Endodermal cell (in vitro differentiated cells): ENCODE data around the gene AHNAK2. TPM values are rescaled to one million over a fixed set of nuclear protein-coding genes. Genes with fewer than 3 reads are reported as not detected.

ENCODE experiments used
- DNase-seq: peaks from one replicate; pipeline ENCODE4 v3.0.0-alpha.2; 2017
- H3K27ac ChIP-seq: 2 replicates; pipeline ENCODE4 v1.5.1; 2013; ENCODE audit warnings: mild to moderate bottlenecking, low read depth, low read length, moderate library complexity
- H3K27me3 ChIP-seq: 2 replicates; pipeline ENCODE4 v1.6.1; 2013; ENCODE audit warnings: mild to moderate bottlenecking, low read length, moderate library complexity; ENCODE audit not compliant: insufficient read depth, control insufficient read depth, poor library complexity, severe bottlenecking
- H3K36me3 ChIP-seq: 2 replicates; pipeline ENCODE4 v1.7.0; 2013; ENCODE audit warnings: mild to moderate bottlenecking, low read length, moderate library complexity; ENCODE audit not compliant: control insufficient read depth, insufficient read depth
- H3K4me1 ChIP-seq: one replicate; pipeline ENCODE4 v1.7.0; 2013; ENCODE audit warnings: low read length; ENCODE audit not compliant: control insufficient read depth, insufficient read depth
- H3K4me3 ChIP-seq: 2 replicates; pipeline ENCODE4 v1.5.1; 2013; ENCODE audit warnings: mild to moderate bottlenecking, low read length, moderate library complexity
- H3K9ac ChIP-seq: 2 replicates; pipeline ENCODE4 v1.6.1; 2013; ENCODE audit warnings: mild to moderate bottlenecking, low read length, moderate library complexity; ENCODE audit not compliant: poor library complexity, severe bottlenecking; ENCODE audit errors: extremely low read depth
- H3K9me3 ChIP-seq: 2 replicates; pipeline ENCODE4 v1.6.1; 2013; ENCODE audit warnings: mild to moderate bottlenecking, low read length, moderate library complexity; ENCODE audit not compliant: control insufficient read depth
- H3K27ac Mint-ChIP-seq: 2 replicates; pipeline ENCODE4 v1.8.0; 2020; ENCODE audit warnings: mixed read lengths
- H3K27me3 Mint-ChIP-seq: 2 replicates; pipeline ENCODE4 v1.8.0; 2021; ENCODE audit warnings: mild to moderate bottlenecking, mixed read lengths; ENCODE audit not compliant: insufficient read depth
- H3K36me3 Mint-ChIP-seq: 2 replicates; pipeline ENCODE4 v1.8.0; 2020; ENCODE audit warnings: low read depth, mixed read lengths
- H3K4me1 Mint-ChIP-seq: 2 replicates; pipeline ENCODE4 v1.8.0; 2020; ENCODE audit warnings: mixed read lengths
- H3K4me3 Mint-ChIP-seq: 2 replicates; pipeline ENCODE4 v1.8.0; 2020; ENCODE audit warnings: mild to moderate bottlenecking, moderate library complexity, mixed read lengths
- H3K9me3 Mint-ChIP-seq: 2 replicates; pipeline ENCODE4 v1.8.0; 2020; ENCODE audit warnings: mild to moderate bottlenecking, mixed read lengths
- CTCF ChIP-seq: fragments of 200-600 bp; sonication (generic); conservative IDR thresholded peaks from 2 replicates; pipeline ENCODE4 v1.5.0; 2021; ENCODE audit warnings: antibody characterized with exemption, mild to moderate bottlenecking
- WGBS, 2 experiments: methylation state at CpG; one replicate each; pipeline versions ENCODE4 v1.1.5 to v1.1.7; 2013; ENCODE audit warnings: missing lambda C conversion rate in 2 of 2, mixed read lengths in 1 of 2; ENCODE audit not compliant: insufficient coverage in 1 of 2, insufficient read length in 1 of 2; 5-methylcytosine and 5-hydroxymethylcytosine counted together
- total RNA-seq, 2 donors: library from RNA; stranded (reverse); fragmentation: NEBNext Ultra II Directional in 1 of 2; extraction: Animal tissue kit (Norgen Biotek cat#: 25700) in 1 of 2; gene quantifications; 2 replicates in 1 of 2; 3 replicates in 1 of 2; pipeline ENCODE4 v1.2.1, GENCODE V29; 2021

The AHNAK2 gene
- total RNA-seq, 2 donors from 2014 or later = 0.93 to 2.2 TPM

- Histone ChIP-seq H3K4me1 (no peaks in the 10 kb centered on the region), H3K27ac (no peak overlapping the region), H3K36me3 (no peaks in the 10 kb centered on the region), H3K4me3 (no peak overlapping the region), H3K9ac (no peak overlapping the region), H3K9me3 (no peaks in the 10 kb centered on the region), H3K27me3 (peaks cover 71% of the 10 kb centered on the region)
- no peaks in the 10 kb centered on the region for H3K36me3 Mint-ChIP-seq
- no peak overlapping the region for H3K4me3 Mint-ChIP-seq
- DNase-seq = peak; percentile 9
- H3K9me3 Mint-ChIP-seq = no peaks in the 10 kb centered on the region
- 92% methylated on average over 2 of the region's 2 CpGs; no CpG with 5 or more reads in 1 of the 2 experiments for WGBS, 2 experiments
- peaks cover 82% of the 10 kb centered on the region for H3K27me3 Mint-ChIP-seq
- H3K27ac Mint-ChIP-seq = no peak overlapping the region
- no peak for TF ChIP-seq CTCF
- H3K4me1 Mint-ChIP-seq = no peaks in the 10 kb centered on the region
Observed at GRCh38 chr14:104935955-104936354, 42.2 kb downstream of the AHNAK2 start.

GRCh38 chr14:104935026-104935650 is 43.0 kb downstream of the AHNAK2 start:
- DNase-seq = no peak
- no peaks in the 10 kb centered on the region for H3K36me3 ChIP-seq
- Mint-ChIP-seq H3K9me3 (no peaks in the 10 kb centered on the region), H3K36me3 (no peaks in the 10 kb centered on the region), H3K27ac (no peak overlapping the region), H3K27me3 (peaks cover 84% of the 10 kb centered on the region), H3K4me3 (peak overlapping the region; percentile 48), H3K4me1 (no peaks in the 10 kb centered on the region)
- WGBS, 2 experiments = 81 to 90% methylated on average over 3 of the region's 3 CpGs
- peaks cover 70% of the 10 kb centered on the region for H3K27me3 ChIP-seq
- no peaks in the 10 kb centered on the region for H3K4me1 ChIP-seq
- no peak overlapping the region for H3K4me3 ChIP-seq
- no peaks in the 10 kb centered on the region for H3K9me3 ChIP-seq
- H3K27ac ChIP-seq = no peak overlapping the region
- no peak for TF ChIP-seq CTCF
- no peak overlapping the region for H3K9ac ChIP-seq

GRCh38 chr14:104933746-104934733 is 44.1 kb downstream of the AHNAK2 start:
- TF ChIP-seq CTCF = no peak
- peak; percentile 59 for DNase-seq
- no peak overlapping the region for H3K9ac ChIP-seq
- Mint-ChIP-seq H3K27ac (no peak overlapping the region), H3K36me3 (no peaks in the 10 kb centered on the region), H3K4me3 (peak overlapping the region; percentile 48), H3K9me3 (no peaks in the 10 kb centered on the region), H3K27me3 (peaks cover 82% of the 10 kb centered on the region), H3K4me1 (no peaks in the 10 kb centered on the region)
- H3K36me3 ChIP-seq = no peaks in the 10 kb centered on the region
- H3K9me3 ChIP-seq = no peaks in the 10 kb centered on the region
- peaks cover 59% of the 10 kb centered on the region for H3K27me3 ChIP-seq
- H3K4me3 ChIP-seq = no peak overlapping the region
- H3K27ac ChIP-seq = no peak overlapping the region
- WGBS, 2 experiments = 26 to 65% methylated on average over 4 to 14 of the region's 42 CpGs
- H3K4me1 ChIP-seq = no peaks in the 10 kb centered on the region
